T-helper 2 cell treated with Interferon-gamma antibody and Interleukin-4, amounts not matched to agents 100 ng/mL and 5 ng/mL, for 36 hours (primary cell): ENCODE measurements around the gene PPM1K. TPM values are rescaled to one million over a fixed set of nuclear protein-coding genes. Genes with fewer than 3 reads are reported as not detected.

Source experiments
- intact Hi-C: fragments of 100-400 bp; cut with micrococcal nuclease; formaldehyde crosslinking; loops from one replicate; pipeline ENCODE4 v1.15.1; 2023
- total RNA-seq: library from RNA; stranded (reverse); gene quantifications from 2 replicates; pipeline ENCODE4 v1.2.3, GENCODE V29; 2022

PPM1K gene
- total RNA-seq, 1 donor from 2014 or later: 46.1 TPM

DNA sequence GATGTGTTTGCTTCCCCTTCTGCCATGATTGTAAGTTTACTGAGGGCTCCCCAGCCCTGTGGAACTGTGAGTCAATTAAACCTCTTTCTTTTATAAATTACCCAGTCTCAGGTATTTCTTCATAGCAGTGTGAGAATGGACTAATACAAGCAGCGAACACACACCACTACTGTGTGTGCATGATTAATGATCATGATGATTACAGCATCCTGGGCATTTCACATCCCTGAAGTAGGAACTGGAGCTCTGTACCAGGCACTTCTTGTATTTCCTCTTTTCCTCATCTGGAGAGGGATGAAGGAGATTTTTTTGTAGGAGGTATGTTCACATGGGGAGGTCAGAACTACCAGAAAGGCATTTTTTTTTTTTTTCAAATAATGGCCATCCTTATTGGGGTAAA, 60.8 kb downstream of the PPM1K start:
- intact Hi-C loops: no loop called here

DNA sequence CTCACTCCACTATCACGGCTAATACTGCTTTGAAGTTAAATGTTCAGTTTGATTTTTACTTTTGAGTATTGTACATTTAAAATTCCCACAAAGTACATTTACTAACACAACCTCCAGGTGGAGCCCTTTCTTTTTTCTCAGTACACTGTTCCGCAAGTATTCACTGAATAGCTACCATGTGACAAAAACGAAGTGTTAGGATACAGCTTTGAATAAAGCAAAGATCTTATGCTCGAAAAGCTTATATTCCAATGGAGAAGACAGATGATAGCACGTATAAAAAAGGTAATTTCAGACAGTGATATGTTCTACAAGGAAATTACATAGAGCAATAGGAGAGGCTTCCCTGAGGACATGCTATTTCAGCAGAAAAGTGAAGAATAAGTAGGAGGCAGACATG, 65.3 kb downstream of the PPM1K start:
- intact Hi-C loops: loop anchor here (1.0 to 10.0 kb wide), 5 partner anchors 63 to 806 kb away; partner anchors contain the start of gene PPM1K

DNA sequence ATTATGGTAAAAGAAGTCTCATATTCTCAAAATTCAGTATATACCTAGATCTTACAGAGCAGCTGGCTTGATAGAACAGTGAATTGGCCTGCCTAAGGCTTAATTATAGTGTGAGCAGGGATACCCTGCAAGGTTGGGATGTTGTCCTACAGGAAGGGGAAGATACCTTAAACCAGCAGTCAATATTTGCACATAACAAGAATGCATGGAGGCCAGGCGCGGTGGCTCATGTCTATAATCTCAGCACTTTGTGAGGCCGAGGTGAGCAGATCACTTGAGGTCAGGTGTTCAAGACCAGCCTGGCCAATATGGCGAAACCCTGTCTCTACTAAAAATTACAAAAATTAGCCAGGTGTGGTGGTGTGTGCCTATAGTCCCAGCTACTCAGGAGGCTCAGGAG, 67.2 kb downstream of the PPM1K start:
- intact Hi-C loops: loop anchor here (5.0 to 10.0 kb wide), 3 partner anchors 65 to 808 kb away; partner anchors contain the start of gene PPM1K

DNA sequence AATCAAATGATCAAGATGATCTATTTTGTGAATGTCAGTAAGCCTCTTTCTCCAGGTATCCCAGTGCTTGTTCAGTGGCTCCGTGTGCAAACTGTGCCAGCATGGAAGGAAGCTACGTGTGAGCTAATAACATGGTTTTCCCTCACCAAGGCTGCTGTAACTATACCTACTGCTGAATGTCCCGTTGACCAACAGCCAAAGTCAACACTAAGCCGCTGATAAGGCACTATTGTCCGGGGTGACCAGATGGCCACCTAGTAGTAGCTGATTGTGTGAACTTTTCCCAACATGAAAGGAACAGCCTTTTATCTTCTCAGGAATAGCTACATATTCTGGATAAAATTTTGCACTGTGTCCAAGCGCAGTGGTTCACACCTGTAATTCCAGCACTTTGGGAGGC, 68.0 kb downstream of the PPM1K start:
- intact Hi-C loops: loop anchor here (5.0 to 10.0 kb wide), 3 partner anchors 66 to 808 kb away; partner anchors contain the start of gene PPM1K

DNA sequence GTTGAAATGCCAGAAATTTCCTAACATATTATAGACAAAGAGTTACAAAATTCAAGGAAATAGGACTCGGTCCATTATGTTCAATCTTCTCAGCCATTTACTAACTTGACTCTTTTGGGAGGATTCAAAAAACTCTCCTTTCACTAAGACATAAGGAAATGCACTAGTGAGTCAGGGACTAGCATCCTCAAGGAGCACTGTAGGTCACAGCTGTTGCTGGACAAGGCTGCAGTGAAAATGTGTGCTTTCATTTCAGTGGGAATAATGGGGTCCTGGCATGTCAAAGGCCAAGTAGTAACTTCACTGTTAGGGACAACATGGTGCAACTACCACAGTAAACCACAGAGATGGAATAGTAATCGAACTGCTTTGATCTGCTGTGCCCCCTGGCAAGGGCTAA, 69.0 kb downstream of the PPM1K start:
- intact Hi-C loops: loop anchor here (5.0 to 10.0 kb wide), 3 partner anchors 67 to 809 kb away; partner anchors contain the start of gene PPM1K

DNA sequence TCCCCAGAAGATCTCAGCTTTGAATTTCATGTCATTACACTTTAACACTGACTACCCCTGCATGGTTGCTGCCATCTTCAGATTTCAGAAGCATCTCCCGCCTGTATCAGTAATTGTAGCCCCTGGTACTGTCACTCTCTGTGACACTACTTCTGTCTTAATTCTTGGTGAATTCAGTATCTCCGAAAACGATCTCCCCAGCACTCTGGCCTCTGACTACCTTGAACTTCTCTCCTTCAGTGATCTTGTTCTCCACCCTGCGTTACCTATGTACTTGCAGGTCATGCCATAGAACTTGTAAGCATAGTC, 72.2 kb downstream of the PPM1K start:
- intact Hi-C loops: loop anchor here (1.0 to 10.0 kb wide), 8 partner anchors 53 to 813 kb away; partner anchors contain the start of gene ABCG2

DNA sequence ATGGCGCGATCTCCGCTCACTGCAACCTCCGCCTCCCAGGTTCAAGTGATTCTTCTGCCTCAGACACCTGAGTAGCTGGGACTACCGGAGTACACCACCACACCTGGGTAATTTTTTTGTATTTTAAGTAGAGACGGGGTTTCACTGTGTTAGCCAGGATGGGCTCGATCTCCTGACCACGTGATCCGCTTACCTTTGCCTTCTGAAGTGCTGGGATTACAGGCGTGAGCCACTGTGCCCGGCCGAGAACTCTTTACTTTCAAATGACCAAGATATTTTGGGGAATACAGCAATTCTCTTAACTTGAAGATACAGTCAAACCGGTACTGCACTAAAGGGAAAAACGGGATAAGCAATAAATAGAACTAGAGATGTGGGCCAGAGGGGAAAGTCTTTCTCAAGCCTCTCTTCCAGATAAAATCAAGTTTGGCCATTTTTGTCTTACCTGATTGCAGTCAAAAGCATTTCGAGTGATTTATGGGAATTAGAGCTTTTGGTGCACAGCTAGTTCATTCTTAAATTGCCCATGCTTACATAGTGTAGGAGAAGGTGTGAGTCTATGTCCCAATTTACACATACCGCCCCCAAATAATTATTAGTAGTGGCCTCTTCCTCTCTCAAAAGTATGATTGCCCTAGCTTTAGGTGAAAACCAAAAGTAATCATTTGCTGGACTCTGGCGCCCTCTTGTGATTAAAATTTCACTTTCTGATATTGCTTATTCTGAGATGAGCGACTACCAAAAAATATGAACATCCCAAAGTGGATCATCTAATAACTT, 72.7 kb downstream of the PPM1K start:
- intact Hi-C loops: loop anchor here (1.0 to 10.0 kb wide), 8 partner anchors 53 to 813 kb away; partner anchors contain the start of gene ABCG2

DNA sequence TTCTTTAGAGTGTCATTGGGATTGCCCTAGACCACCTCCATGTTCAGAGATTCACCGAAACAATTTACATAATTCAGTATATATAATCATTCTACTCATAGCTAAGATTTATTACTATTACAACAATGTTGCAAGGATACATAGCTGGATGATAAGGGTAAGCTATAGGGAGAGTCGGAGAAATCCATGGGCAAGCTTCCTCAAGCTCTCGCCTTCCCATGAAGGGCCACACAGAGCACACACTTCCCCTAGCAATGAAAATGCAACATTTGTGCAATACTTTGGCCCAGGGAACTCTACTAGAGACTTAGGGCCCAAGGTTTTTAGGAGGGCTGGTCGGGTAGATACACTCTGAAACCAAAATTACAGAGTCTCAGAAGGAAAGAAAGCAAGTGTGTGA, 76.2 kb downstream of the PPM1K start:
- intact Hi-C loops: no loop called here

Other genes starting within 250 kb of the PPM1K start
- 0.75 and 0.93 TPM in 2 replicates for gene ABCG2, start 125.9 kb downstream of the PPM1K start, total RNA-seq
- 15.7 and 17.1 TPM in 2 replicates for gene HERC6, start 94.3 kb upstream of the PPM1K start, total RNA-seq
- gene HERC5, start 172.6 kb upstream of the PPM1K start, total RNA-seq: 17.3 and 19.2 TPM in 2 replicates
- gene PYURF, start 239.2 kb upstream of the PPM1K start, total RNA-seq: 46.2 and 47.2 TPM in 2 replicates